DMS153 treated with DMSO at 0.1 percent for 48 hours (cell line): ENCODE results near the gene SIT1.
A peak's percentile ranks its signal among the peaks of the same experiment; 100 is the strongest.
"Not testable (repeated sequence)": the region's sequence is repeated elsewhere in the genome, so short reads cannot be mapped to it uniquely, and the experiment has no call there.

Experiments
- DNase-seq: peaks from one replicate; lab custom pipeline; 2025; ENCODE audit not compliant: unreplicated experiment; lab: John Stamatoyannopoulos, UW

The SIT1 gene

DNA sequence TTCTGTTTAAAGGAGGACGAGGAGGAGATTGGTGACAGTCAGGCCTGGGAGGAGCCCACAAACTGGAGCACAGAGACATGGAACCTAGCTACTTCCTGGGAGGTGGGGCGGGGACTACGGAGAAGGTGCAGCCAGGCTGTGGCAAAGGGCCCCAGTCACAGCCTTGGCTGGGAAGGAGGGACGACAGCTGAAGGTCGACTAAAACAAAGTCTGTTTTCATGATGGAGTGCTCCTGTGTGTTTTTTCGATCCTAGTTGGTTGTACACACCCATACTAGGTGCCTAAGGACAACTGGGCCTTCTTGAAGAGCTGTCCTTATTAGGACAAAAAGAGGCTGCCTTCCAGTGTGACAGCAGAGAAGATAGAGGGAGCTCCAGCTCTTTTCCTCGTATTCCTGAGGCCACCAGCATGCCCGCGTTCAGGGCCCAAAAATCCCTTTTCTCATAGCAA lies 10.3 kb upstream of the SIT1 start:
- no peak for DNase-seq

- DNase-seq, result no peak
These were observed 8.6 kb upstream of the SIT1 start for GRCh38 chr9:35659340-35659739.

GRCh38 chr9:35658968-35659220 lies 8.2 kb upstream of the SIT1 start:
- DNase-seq, result no peak

- DNase-seq, result peak; percentile 77
These were observed 7.6 kb upstream of the SIT1 start, which contains the start of gene CCDC107 for GRCh38 chr9:35658137-35658967. Gene CCDC107, plus strand, starts transcription at chr9:35658292. Its CDS starts 88 bp downstream, at chr9:35658380.

GRCh38 chr9:35657546-35658136 lies 6.9 kb upstream of the SIT1 start, which contains the start of gene RMRP:
Gene RMRP, minus strand, starts transcription at chr9:35658019.
- peak; percentile 93 for DNase-seq

GRCh38 chr9:35656831-35657545 lies 6.3 kb upstream of the SIT1 start:
- no peak for DNase-seq

DNA sequence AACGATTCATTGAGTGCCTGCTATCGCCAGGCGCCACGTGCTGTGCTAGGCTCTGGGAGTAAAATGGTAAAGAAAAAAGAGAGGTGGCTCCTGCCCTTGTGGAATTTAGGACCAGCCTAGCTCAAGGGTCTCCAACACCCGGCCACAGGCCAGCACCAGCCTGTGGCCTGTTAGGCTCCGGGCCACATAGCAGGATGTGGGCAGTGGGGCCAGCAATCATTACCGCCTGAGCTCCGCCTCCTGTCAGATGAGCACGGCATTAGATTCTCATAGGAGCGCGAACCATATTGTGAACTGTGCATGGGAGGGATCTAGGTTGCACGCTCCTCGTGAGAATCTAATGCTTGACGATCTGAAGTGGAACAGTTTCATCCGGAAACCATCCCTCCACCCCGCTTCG lies 5.6 kb upstream of the SIT1 start:
- no peak for DNase-seq

DNA sequence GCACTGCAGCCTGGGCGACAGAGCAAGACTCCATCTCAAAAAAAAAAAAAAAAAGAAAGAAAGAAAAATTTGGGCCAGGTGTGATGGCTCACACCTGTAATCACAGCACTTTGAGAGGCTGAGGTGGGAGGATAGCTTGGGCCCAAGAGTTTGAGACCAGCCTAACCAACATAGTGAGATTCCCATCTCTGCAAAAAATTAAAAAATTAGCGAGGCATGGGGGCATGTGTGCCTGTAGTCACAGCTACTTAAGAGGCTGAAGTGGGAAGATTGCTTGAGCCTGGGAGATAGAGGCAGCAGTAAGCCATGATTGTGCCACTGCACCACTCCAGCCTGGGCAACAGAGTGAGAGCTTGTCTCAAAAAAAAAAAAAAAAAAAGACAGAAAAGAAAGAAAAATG lies 2.9 kb upstream of the SIT1 start:
- DNase-seq, result no peak

GRCh38 chr9:35652829-35653209 lies 2.1 kb upstream of the SIT1 start:
- no peak for DNase-seq

GRCh38 chr9:35651956-35652828 lies 1.5 kb upstream of the SIT1 start:
- no peak for DNase-seq

DNA sequence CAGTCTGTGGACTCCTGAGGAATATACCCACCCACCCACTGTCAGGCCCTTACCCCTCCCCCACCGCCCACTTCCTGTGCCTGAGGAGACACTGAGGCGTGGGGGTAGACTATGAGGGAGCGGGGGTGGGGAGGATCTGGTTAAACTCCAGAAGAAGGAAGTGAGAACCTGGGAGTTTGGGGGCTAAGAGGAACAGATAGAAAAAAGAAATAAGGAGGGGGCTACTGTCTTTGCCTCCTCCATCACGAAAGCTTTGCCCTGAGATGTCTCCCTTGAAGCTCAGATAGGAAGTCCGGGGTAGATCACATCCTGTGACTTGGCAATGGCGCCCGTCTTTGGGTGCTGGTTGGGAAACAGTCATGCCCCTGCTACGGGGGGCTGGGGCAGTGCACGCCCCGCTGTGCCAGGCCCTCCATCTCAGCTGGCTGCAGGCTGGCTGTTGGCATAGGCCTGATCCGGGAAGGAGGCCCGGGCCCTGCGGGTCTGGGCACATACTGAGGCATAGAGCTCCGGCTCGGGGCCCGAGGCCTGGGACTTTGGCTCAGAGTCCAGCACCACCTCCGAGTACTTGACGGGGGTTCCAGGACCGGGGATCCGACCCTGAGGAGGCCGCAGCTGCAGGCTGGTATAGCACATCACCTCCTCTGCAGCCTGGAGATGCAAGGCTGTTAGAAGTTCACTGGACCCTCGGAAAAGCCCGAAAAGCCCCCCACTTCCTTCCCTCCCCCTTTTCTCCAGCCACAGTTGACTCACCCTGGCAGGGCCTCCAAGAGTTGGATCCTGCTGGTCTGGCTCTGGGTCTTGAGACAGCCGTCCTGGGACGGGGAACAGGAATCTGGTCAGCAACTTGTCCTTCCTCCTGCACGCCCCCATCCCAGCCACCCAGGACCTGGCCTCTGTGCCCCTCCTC lies 1.0 kb downstream of the SIT1 start:
- DNase-seq, result no peak

DNA sequence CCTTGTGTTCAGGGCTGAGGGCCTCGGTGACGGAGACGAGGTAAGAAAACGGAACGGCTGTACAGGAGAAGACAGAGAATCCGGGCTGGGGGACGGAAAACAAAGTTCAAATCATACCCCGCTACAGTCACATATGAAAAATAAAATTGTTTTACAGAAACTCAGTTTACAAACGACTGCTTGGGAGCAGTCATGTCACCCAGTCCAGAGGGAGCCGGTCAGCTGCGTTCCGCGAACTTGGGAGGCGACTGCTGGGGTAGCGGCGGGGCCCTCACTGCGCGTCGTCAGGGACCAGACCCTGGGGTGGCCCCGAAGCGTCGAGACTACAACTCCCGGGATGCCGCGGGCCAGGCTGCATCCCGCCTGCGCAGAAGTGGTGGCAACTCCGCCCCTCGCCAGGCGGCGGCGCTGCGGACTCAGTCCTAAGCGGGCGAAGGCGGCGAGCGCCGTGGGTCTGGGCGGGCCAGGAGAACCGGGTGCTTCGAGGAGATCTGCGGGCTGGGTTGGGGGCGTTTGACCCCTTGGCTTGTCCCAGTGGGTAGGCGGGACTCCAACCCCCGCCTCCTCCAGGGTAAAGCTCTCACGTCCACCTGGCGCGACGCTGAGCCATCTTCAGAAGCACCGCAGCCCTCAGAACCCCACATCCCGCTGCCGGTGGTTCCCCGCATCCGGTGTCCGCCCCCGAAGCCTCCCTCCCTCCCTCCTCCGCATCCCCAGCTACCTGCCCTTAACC lies 4.0 kb downstream of the SIT1 start:
- DNase-seq, result peak; percentile 89

GRCh38 chr9:35646153-35646532 lies 4.6 kb downstream of the SIT1 start:
- DNase-seq, result peak; percentile 44

- DNase-seq, result not testable (repeated sequence)
These were observed 5.0 kb downstream of the SIT1 start for GRCh38 chr9:35645736-35646135.

GRCh38 chr9:35643046-35643445 lies 7.7 kb downstream of the SIT1 start:
- no peak for DNase-seq

GRCh38 chr9:35641478-35641877 lies 9.3 kb downstream of the SIT1 start:
- DNase-seq, result not testable (repeated sequence)

DNA sequence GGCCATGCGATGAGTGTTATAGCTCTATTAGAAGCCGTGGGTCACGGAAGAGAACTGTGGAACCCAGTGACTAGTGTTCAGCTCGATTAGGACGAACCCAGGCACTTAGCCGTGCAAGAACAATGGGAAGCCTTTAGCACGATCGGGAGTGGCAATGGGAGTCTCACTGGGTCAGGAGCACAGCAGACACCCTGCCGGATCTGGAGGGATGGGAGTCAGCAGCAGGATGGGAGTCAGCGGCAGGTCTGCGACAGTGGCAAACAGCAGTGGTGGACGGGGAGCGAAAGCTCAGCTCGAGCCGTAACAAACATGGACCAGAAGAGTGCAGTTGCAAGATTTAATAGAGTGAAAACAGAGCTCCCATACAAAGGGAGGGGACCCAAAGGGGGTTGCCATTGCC lies 10.3 kb downstream of the SIT1 start:
- DNase-seq, result not testable (repeated sequence)

GRCh38 chr9:35639631-35640030 lies 11.1 kb downstream of the SIT1 start:
- no peak for DNase-seq

DNA sequence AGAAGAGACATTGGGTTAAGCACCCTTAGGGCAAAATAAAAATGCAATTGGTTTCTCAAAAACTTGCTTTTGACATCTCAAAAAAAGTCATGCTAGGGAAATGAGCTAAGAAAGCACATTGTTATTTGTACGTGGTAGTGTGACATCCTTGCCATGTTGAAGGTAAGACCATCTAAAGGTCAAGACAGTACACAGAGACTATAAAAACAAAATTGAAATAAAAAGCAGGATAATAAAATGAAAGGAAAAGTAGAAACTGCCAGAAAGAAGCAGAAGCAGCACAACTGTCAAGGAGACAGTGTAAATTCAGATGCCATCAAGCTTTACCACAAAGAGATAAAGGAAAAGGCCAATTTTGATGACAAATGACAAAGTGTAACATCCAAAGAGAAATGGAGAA lies 11.5 kb downstream of the SIT1 start:
- not testable (repeated sequence) for DNase-seq
